Body of pancreas (tissue), 4 donors: Measurements from ENCODE around the gene NDUFC2.

Experiments
- POLR2A ChIP-seq, 3 donors: fragments of 450-650 bp; IDR thresholded peaks; one replicate each; pipeline ENCODE4 v1.6.1; 2016; ENCODE audit warnings: antibody characterized with exemption in 3 of 3, mild to moderate bottlenecking in 2 of 3
- TF ChIP-seq, protein P1 (sequence below), 7 experiments: fragments of 450-650 bp in 4 of 7; fragments of 200-600 bp in 3 of 7; sonication (generic) in 3 of 7; IDR thresholded peaks; one replicate each; pipeline ENCODE4 v1.5.1; 2016 to 2019; ENCODE audit warnings: antibody characterized with exemption in 7 of 7

DNA sequence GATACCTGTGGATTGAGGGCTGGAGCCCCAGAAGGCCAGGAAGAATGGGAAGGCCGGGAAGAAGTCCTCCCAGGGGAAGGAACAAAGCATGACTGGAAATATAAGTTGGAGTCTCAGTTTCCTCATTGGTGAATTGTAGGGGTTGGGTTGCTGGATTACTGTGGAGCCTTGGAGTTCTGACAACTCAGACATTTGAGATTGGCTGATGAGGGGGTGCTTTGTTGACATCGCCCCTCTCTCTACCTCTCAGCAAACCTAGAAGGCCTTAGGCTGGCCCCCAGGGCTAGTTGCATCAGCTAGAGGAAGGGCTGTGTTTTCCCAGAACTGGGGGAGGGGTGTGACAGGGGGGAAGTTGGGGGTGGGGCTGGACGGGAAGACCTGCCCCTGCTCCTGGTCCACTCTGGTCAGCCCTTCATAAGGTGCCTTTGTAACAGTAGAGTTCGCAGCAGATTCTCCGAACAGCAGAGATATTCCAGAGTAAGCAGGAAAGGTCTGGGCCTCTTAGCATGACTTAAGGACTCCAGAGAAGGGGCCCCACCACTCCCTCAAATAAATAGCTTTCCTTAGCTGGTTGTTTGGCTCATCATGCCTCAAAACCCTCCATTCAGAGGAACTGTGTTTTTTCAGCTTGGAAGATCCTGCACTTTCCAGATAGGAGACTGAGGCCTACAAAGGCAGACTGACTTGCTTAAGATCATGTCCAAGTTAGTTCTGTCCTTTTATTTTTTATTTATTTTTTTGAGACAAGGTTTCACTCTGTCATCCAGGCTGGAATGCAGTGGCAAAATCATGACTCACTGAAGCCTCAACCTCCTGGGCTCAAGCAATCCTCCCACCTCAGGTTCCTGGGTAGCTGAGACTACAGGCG, 28.5 kb downstream of the NDUFC2 start:
- TF ChIP-seq, protein P1, sequence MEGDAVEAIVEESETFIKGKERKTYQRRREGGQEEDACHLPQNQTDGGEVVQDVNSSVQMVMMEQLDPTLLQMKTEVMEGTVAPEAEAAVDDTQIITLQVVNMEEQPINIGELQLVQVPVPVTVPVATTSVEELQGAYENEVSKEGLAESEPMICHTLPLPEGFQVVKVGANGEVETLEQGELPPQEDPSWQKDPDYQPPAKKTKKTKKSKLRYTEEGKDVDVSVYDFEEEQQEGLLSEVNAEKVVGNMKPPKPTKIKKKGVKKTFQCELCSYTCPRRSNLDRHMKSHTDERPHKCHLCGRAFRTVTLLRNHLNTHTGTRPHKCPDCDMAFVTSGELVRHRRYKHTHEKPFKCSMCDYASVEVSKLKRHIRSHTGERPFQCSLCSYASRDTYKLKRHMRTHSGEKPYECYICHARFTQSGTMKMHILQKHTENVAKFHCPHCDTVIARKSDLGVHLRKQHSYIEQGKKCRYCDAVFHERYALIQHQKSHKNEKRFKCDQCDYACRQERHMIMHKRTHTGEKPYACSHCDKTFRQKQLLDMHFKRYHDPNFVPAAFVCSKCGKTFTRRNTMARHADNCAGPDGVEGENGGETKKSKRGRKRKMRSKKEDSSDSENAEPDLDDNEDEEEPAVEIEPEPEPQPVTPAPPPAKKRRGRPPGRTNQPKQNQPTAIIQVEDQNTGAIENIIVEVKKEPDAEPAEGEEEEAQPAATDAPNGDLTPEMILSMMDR (IDR thresholded peaks at IDR 0.05) = no peak
- TF ChIP-seq POLR2A (IDR thresholded peaks at IDR 0.05) = no peak
